H1 (cell line): ENCODE measurements around the gene PKN3. TPM values are rescaled to one million over a fixed set of nuclear protein-coding genes. Genes with fewer than 3 reads are reported as not detected.

ENCODE experiments used
- CBX5 ChIP-seq: fragments of 300-800, 300-1000 bp; sonication (generic); IDR thresholded peaks from 2 replicates; pipeline ENCODE4 v1.7.1; 2016; ENCODE audit warnings: antibody characterized with exemption, low read length, low read depth
- KDM1A ChIP-seq: fragments of 200-600, 300-600 bp; sonication (generic); IDR thresholded peaks from 2 replicates; pipeline ENCODE4 v1.7.1; 2016; ENCODE audit warnings: mild to moderate bottlenecking, low read length, borderline replicate concordance
- NANOG ChIP-seq: IDR thresholded peaks from 2 replicates; pipeline ENCODE4 v1.6.1; 2011; ENCODE audit warnings: low read length, low read depth, mild to moderate bottlenecking, inconsistent platforms; ENCODE audit not compliant: insufficient read depth, poor library complexity, severe bottlenecking
- polyA plus RNA-seq, 7 experiments: library from polyadenylated mRNA; depleted of rRNA in 3 of 7; stranded (reverse) in 5 of 7; unstranded in 2 of 7; fragments of >200 nt in 5 of 7; fragments of 200-250 nt in 2 of 7; gene quantifications; 1 replicate in 5 of 7; 2 replicates in 1 of 7; 4 replicates in 1 of 7; pipeline versions ENCODE4 v1.2.1 to v1.2.3, GENCODE V29; 2011 to 2013; ENCODE audit warnings: missing spikeins in 2 of 7, mixed read lengths in 2 of 7
- total RNA-seq: library from RNA; stranded (reverse); fragmentation: NEBNext Ultra II Directional; extraction: Animal tissue kit (Norgen Biotek cat#: 25700); gene quantifications from 2 replicates; pipeline ENCODE4 v1.2.1, GENCODE V29; 2021

The PKN3 gene
- total and polyA plus RNA-seq, 2 of the 8 experiments (the other 6 are each of a cell fraction or from before 2014, with no cell fraction given) = 15.7 to 16.3 TPM

DNA sequence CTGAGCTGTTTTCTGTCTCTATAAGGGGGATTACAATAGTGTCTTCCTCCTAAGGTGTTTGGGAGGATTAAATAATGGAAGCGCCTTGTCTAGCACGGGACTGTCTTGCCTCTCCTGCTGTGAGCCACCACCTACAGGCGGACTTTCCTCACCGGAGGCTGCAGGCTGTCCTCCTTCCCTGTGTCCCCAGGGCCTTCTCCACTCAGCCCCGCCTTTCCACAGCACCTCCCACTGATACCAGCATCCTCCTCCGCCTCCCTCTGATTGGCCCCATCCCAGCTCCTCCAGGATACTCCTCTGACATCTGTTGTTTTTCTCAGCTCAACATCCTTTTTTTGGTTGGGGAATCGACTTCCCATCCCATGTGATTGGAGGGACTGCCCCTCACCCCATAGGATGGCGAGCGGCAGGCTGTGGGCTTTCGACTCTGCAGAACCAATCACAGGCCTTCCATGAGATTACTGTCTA lies 22.5 kb downstream of the PKN3 start (continued):
- TF ChIP-seq NANOG (no peak), CBX5 (no peak), KDM1A (peak; percentile 87; the same call in 1 of the 2 replicates)
